Measurements from ENCODE around the gene COASY.
"Not testable (repeated sequence)": the region's sequence is repeated elsewhere in the genome, so short reads cannot be mapped to it uniquely, and the experiment has no call there.

COASY gene

DNA sequence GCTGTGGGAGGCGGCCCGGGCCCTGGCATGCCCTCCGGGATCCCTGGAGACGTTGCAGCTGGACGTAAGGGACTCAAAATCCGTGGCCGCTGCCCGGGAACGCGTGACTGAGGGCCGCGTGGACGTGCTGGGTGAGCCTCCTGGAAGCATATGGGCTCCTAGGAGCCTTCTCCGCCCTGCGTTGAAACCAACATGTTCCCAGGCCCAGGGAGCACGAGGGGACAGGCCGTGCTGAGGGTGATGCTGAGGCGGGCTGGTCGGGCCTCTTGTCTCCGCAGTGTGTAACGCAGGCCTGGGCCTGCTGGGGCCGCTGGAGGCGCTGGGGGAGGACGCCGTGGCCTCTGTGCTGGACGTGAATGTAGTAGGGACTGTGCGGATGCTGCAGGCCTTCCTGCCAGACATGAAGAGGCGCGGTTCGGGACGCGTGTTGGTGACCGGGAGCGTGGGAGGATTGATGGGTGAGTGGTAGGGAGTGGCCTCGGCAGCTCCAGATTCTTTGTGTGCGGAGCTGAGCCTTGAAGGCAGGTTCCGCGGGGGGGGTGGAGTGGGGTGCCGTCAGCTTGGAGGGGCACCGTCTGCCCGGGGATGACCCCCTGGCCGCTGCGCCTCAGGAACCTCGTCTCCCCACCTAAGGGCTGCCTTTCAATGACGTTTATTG, 8.7 kb upstream of the COASY start:
- no peak for DNase-seq

DNA sequence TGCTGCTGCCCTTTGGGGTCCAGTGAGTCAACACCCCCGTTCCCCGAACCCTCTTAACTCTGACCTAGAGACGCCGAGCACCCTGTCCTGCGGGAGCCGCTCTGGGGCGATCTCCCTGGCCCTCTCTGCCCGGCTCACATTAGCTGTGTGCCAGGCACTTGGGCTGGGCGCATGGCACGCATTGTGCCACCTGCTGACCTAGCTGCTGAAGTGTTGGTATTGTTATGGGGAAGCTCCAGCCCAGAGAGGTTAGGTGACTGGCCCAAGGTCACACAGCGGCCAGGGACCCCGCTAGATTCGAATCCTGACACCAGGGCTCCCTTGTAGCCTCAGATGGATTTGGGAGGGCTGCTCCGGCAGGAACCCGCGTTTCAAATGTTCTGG, 8.1 kb upstream of the COASY start:
- DNase-seq, result no peak

DNA sequence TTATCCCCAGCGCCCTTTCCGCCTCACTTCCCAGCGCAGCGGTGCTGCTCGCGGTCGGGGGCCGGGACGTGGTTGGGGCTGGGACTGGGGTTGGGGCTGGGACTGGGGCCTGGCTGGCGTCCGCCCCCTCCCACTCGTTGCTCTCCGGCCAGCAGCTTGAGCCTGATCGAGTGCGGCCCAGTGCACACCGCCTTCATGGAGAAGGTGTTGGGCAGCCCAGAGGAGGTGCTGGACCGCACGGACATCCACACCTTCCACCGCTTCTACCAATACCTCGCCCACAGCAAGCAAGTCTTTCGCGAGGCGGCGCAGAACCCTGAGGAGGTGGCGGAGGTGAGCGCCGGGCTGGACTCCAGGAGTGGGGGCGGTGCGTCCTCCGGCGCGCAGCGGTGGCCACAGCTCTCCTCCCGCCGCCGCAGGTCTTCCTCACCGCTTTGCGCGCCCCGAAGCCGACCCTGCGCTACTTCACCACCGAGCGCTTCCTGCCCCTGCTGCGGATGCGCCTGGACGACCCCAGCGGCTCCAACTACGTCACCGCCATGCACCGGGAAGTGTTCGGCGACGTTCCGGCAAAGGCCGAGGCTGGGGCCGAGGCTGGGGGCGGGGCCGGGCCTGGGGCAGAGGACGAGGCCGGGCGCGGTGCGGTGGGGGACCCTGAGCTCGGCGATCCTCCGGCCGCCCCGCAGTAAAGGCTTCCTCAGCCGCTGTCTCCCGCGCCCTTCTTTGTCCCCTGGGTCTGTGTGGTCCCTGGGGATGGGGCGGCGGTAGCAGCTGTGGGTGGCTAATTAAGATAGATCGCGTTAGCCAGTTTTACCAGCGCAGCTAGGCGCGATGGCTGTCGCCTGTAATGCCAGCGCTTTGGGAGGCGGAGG, 7.5 kb upstream of the COASY start:
- DNase-seq, result peak; percentile 50

DNA sequence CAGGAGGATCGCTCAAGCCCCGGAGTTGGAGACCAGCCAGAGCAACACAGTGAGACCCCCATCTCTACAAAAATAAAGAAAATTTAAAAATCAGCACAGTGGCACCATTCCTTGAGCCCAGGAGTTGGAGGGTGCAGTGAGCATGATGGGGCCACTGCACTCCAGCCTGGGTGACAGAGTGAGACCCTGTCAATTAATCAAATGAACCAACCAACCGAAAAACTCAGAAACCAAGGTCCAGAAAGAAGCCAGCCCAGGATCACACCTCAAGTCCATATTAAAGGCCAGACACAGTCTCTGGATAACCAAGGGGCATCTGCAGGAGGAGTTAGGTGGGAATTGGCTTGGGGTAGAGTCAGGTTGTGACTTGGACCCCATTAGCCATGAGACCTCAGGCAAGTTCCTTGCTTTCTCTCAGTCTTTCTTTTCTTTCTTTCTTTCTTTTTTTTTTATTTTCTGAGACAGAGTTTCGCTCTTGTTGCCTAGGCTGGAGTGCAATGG, 6.8 kb upstream of the COASY start:
- no peak for DNase-seq

DNA sequence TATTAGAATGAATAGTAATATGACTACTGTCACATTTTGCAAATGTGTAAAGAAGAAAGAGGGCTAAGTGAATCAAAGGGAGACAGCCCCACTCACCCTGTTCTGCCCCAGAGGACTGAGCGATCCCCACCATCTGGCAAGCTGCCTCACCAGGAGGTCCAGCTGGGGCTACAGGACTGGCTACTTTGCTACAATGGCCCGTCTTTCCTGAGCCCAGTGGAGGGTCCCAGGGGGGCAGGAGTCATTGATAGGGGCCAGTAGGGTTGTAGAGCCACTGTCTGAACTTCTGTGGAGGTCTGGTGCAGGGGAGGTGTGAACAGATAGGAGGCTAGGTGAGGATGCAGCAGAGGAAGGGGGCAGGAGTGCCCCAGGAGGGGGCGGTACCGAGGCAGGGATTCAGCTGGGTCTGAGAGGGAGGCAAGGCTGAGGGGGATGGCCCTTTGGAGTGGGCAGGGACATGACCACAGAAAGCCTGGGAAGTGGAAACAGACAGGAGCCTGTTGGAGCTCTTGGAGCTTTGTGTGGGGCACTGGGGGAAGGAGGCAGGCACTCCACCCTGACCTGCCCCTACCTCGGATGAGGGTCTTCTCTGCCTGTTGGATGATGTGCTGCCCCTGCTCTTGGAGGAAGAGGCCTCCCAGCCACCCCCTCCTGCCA, 5.9 kb upstream of the COASY start:
- DNase-seq, result not testable (repeated sequence)

DNA sequence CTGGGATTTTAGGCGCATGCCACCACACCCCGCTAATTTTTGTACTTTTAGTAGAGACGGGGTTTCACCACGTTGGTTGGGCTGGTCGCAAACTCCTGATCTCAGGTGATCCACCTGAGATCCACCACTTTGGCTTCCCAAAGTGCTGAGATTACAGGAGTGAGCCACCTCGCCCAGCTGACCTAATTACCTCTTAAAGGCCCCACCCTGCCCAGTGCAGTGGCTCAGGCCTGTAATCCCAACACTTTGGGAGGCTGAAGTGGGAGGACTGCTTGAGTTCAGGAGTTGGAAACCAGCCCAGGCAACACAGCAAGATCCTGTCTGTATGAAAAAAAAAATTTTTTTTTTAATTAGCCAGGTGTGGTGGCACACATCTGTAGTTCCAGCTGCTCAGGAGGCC, 2.9 kb upstream of the COASY start:
- no peak for DNase-seq

DNA sequence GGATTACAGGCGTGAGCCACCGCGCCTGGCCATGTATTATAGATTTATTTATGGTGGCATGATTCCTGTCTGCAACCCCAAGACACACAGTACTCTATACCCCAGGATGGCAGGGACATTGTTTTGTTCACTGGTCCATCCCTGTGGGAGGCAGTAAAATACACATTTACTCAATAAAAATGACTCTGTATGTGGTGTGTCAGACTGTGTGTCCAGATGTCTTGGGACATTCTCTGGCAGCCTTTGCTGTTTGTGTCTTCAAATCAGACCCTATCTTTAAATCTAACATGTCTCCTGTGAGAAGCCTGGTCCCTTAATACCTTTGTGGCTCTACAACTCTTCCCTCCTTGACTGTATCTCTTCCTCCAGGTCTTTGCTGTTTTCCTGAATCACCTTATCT, 1.7 kb upstream of the COASY start:
- DNase-seq, result no peak

DNA sequence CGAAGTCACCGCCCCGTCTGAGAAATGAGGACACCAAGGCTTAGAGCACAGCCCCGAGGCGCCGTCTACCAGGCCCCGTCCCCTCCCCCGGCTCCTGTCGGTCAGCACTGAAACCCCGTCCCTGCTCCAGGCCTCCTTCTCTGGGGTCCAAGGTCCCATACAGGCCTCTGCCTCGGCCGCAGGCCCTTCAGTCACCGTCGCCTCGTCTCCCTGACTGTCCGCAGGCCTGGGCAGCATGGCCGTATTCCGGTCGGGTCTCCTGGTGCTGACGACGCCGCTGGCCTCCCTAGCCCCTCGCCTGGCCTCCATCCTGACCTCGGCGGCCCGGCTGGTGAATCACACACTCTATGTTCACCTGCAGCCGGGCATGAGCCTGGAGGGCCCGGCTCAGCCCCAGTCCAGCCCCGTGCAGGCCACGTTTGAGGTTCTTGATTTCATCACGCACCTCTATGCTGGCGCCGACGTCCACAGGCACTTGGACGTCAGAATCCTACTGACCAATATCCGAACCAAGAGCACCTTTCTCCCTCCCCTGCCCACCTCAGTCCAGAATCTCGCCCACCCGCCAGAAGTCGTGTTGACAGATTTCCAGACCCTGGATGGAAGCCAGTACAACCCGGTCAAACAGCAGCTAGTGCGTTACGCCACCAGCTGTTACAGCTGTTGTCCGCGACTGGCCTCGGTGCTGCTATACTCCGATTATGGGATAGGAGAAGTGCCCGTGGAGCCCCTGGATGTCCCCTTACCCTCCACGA, 617 bp downstream of the COASY start:
- DNase-seq, result no peak

DNA sequence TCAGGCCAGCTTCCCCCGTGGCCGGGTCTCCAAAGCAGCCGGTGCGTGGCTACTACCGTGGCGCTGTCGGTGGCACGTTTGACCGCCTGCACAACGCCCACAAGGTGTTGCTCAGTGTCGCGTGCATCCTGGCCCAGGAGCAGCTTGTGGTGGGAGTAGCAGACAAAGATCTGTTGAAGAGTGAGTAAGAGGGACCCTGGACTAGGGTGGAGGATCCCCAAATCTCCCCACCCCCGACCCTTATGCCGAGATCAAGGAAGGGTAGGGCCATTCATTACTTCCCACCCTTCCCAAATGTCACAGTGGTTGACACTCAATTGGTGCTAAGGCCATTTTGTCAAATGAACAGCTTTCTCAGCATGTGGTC, 1.2 kb downstream of the COASY start:
- DNase-seq, result no peak

DNA sequence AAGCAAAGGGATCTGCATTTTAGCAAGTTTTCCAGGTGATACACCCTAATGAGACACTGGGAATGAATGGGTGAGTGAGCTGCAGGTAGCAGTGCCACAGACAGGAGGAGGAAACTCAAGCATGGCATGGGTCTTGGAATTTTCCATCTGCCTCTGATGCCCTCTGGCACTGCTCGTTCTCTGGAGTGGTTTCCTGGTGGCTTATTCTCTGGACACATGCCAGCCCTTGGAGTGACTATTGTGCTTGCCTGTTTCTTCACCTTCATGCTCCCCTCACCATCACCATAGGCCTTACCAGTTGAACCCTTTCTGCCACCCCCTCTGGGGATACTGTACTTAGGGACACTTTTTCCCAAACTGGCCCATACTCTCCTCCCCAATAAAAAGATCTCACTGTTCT, 1.6 kb downstream of the COASY start:
- DNase-seq, result no peak

DNA sequence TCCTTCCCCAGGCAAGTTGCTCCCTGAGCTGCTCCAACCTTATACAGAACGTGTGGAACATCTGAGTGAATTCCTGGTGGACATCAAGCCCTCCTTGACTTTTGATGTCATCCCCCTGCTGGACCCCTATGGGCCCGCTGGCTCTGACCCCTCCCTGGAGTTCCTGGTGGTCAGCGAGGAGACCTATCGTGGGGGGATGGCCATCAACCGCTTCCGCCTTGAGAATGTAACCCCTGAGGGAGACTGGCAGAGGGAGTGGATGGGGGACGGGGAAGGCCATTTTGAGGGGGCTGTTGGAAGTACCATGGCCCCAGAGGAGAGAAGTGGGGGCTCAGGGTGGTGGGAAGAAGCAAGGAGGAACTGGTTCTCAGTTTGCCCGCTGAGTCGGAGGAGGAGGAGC, 2.0 kb downstream of the COASY start:
- no peak for DNase-seq

DNA sequence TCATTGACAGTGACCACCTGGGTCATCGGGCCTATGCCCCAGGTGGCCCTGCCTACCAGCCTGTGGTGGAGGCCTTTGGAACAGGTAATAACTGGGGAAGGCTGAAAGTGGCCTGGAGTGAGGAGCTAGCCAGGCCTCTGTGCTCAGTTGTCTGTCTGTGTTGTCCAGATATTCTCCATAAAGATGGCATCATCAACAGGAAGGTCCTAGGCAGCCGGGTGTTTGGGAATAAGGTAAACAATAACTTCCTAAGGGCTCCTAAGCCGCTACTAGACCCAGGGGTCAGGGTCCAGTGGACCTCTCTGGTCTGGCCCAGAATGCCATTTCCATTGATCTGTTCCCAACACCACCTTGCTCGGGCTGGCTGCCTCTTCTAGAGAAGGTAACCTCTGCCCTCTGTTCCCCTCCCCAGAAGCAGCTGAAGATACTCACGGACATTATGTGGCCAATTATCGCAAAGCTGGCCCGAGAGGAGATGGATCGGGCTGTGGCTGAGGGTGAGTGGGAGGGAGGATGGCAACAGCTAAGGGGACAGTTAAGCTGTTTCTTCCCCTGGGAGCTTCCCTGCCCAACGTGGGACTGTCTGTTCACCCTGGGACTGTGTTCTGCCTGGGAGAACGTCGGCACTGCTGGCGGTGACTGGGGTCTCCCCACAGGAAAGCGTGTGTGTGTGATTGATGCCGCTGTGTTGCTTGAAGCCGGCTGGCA, 3.0 kb downstream of the COASY start:
- no peak for DNase-seq

DNA sequence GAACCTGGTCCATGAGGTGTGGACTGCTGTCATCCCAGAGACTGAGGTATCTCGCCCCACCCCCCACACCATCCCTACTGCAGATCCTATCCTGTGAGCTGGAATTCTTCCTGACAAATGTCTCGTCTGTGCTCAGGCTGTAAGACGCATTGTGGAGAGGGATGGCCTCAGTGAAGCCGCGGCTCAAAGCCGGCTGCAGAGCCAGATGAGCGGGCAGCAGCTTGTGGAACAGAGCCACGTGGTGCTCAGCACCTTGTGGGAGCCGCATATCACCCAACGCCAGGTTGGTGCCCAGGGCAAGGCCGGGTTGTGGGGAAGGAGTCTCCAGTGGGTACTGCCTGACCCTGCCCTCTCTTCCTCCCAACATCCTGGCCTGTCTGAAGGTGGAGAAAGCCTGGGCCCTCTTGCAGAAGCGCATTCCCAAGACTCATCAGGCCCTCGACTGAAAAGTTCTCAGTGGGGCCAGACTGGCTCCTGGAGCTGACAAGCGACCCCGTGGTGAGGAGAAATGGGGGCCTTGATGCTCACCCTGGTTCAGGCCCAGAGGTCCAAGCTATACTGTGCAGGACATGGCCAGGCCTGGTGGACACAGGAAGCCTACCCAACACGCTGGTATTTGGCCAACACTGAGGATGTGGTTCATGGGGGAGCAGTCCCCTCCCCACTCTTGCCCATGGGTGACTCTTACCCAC, 3.7 kb downstream of the COASY start:
- no peak for DNase-seq

DNA sequence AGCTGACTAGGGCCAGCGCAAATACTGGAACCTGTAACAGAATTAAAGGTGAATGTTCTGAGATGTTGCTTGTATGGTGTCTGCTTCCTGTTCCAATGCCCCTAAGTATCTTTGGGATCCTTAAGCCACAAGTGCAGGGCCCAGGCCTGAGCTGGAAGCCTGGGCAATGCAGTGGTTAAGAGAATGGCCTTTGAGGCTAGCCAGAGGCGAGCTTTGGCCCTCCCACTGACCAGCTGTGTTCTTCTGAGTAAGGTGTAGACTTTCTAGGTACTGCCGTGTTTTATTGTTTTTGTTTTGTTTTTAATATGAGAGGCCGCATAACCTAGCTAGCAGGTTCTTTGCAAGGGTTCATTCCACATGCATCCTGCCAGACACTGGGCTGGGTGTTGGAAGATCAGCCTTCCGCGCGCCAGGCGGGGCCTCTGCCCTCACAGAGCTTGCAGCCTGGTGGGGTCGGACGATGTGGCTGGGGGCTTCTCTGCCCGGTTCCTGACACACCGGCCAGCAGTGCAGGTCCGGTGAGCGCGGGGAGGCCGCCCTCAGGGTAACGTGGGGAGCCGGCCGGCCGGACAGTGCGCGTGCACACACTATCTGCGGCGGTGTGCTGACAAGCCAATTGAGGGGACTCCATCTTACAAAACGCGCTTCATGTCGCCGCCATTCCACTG, 4.4 kb downstream of the COASY start:
- DNase-seq, result no peak

DNA sequence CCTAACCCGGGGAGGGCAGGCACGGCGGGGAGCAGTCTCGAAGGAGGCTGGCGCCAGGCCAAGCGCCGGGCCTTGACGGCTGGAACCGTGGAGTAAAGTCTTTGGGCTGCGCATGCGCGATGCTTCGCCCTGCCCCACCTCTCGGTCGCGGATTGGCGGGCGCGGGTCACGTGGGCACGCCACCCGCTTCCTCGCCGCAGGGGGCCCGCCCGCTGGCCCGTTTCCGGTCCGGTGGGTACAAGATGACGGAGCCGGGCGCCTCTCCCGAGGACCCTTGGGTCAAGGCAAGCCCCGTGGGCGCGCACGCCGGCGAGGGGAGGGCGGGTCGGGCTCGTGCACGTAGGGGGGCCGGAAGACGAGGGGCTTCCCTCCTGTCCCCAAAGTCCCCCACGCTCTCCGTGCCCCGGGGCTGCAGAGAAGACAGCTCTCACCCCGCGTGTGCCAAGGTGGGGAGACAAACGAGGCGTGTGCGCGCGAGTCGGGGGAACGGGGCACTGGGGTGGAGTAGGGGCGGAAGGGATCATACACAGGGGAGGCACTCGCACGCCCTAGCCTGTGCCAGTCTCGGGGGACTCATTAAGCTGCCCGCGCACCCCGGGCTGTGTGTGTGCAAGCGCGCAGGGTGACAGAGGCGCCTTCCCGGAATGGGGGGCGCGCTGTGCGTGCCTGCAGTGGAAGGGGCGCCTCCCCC, 5.1 kb downstream of the COASY start, which contains the start of gene MLX:
Gene MLX, plus strand, starts transcription at position 218 of the 691 bp plus-strand sequence. Its CDS starts 25 bp downstream, at position 243.
- DNase-seq, result peak; percentile 85

DNA sequence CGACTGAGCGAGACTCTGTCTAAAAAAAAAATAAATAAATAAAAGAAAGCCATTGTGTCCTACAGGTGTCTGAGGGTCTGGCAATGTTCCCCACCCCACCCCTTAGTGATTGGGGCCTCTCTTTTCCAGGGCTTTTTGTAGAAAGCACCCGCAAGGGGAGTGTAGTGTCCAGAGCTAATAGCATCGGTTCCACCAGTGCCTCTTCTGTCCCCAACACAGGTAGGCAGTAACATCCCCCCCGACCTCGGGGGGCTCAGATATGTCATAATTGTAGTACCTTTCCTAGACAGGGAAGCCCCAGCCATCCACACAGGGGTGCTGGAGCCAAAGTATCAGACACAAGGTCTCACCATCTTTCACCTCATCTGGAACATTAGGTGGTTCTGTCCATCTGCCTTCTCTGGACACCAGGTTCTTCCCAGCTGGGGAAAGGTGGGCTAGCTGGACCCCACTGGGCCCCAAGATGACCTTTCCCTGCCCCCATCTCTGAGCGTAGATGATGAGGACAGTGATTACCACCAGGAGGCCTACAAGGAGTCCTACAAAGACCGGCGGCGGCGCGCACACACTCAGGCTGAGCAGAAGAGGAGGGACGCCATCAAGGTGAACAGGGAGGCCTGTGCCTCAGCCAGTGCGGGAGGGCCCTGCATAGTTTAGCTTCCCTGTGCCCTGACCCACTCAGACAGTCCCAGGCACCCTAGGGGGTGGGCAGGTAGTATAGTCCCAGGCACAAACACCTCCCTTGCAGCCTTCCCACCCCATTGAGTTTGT, 6.6 kb downstream of the COASY start:
- DNase-seq, result no peak

DNA sequence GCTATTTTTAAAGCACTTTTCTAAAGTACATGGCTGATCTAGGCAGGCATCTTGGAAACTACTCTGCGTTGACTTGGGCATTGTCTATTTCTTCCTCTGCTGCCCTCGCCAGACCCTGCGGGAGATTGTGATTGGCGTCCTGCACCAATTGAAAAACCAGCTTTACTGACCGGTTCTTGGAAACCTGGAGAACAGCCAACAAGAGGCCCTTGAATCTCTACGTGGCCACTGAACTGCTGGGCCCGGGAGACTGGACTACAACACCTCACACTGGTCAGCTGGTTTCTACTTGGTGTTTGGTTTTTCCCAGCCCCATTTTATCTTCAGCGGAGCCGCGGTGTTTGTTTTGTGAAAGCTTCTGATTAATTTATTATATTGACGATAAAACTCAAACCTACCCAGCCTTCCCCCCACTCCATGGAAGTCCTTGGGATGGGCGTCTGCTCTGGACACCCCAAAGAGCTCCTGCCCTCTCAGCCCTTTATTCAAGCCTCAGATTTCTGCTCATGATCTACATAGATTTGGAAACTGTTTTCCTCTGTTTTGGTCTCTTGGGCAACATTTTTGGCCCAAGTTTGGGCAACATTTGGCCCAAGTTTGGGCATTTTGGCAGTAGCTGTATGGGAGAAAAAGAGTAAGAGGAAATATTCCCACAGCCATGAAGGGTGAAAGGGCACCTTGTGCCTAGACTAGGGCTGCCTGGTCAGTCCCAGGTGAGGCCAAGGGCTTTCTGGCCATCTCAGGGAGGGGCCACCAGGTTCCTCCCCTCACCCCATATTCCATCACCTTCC, 9.7 kb downstream of the COASY start:
- no peak for DNase-seq

DNA sequence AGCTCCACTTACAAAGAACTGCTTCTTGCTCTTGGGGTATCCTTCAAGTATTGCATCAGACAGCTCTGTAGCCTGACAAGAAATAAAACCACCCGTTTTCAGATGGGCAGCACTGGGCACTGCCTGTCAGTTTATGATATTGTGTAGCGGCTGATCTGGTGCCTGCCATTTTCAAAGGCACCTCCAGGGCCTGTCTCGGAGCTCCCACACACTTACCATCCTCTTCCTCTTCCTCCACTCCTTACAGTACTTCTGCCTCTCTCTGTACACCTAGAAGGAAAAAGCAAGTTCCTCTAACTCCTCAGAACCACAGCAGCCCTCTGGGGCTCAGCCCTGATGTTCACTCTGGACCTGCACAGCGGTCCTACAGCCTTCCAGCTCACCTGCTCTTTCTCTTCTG, 11.1 kb downstream of the COASY start:
- no peak for DNase-seq

DNA sequence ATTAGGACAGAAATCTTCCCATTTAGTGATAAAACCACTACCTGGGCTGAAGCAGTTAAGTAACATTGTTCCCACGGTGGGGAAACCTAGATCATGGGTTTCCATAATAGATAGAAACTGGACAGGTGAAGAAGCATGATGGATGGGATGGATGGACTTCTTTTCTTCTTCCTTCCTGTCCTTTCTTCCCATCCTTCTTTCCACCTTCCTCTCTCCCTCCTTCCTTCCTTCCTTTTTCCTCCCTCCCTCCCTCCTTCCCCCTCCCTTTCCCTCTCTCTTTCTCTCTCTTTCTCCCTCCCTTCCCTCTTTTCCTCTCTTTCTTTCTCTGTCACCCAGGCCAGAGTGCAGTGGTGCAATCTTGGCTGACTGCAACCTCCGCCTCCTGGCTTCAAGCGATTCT, 12.5 kb downstream of the COASY start:
- no peak for DNase-seq
